DND-41 (cell line): ENCODE results near the gene TBC1D1.

ENCODE experiments used
- ATAC-seq: fragments of 200-7000 bp; cut with Tn5 transposase; 3 replicates; pipeline ENCODE4 v1.9.1; 2021; ENCODE audit warnings: low read depth; ENCODE audit not compliant: insufficient read depth
- DNase-seq: peaks from one replicate; pipeline ENCODE4 v3.0.0-alpha.2; 2020
- H2AFZ ChIP-seq: 2 replicates; pipeline ENCODE4 v1.6.0; 2012; ENCODE audit warnings: low read depth, low read length
- H3K27ac ChIP-seq: 2 replicates; pipeline ENCODE4 v1.5.1; 2012; ENCODE audit warnings: low read length, inconsistent platforms
- H3K27me3 ChIP-seq: fragments of 200-600 bp; sonication (generic); 2 replicates; pipeline ENCODE4 v1.6.0; 2012; ENCODE audit warnings: low read length, mild to moderate bottlenecking, inconsistent platforms; ENCODE audit not compliant: insufficient read depth, poor library complexity
- H3K36me3 ChIP-seq: 2 replicates; pipeline ENCODE4 v1.5.1; 2012; ENCODE audit warnings: low read length, inconsistent platforms; ENCODE audit not compliant: insufficient read depth
- H3K4me1 ChIP-seq: 2 replicates; pipeline ENCODE4 v1.5.1; 2012; ENCODE audit warnings: mild to moderate bottlenecking, low read length; ENCODE audit not compliant: insufficient read depth
- H3K4me2 ChIP-seq: 2 replicates; pipeline ENCODE4 v1.6.0; 2012; ENCODE audit warnings: mild to moderate bottlenecking, moderate library complexity, low read length, inconsistent platforms; ENCODE audit not compliant: insufficient read depth
- H3K4me3 ChIP-seq, 2 experiments: fragments of 200-600 bp in 1 of 2; shearing (Covaris generic) in 1 of 2; 2 replicates each; pipeline ENCODE4 v1.5.1; 2012 to 2016; ENCODE audit warnings: inconsistent platforms in 2 of 2, low read length in 2 of 2, mild to moderate bottlenecking in 2 of 2, low read depth in 1 of 2, moderate library complexity in 1 of 2
- H3K79me2 ChIP-seq: 2 replicates; pipeline ENCODE4 v1.6.0; 2012; ENCODE audit warnings: low read length, inconsistent platforms; ENCODE audit not compliant: insufficient read depth
- H3K9ac ChIP-seq: 2 replicates; pipeline ENCODE4 v1.6.0; 2012; ENCODE audit warnings: low read depth, mild to moderate bottlenecking, inconsistent platforms, low read length, moderate library complexity
- H3K9me3 ChIP-seq: 2 replicates; pipeline ENCODE4 v1.5.1; 2012; ENCODE audit warnings: low read length, moderate library complexity, mild to moderate bottlenecking, inconsistent platforms; ENCODE audit not compliant: insufficient read depth, severe bottlenecking
- H4K20me1 ChIP-seq: 2 replicates; pipeline ENCODE4 v1.6.0; 2012; ENCODE audit warnings: low read length; ENCODE audit not compliant: insufficient read depth
- EZH2 ChIP-seq: IDR thresholded peaks from 3 replicates; pipeline ENCODE4 v1.6.1; 2012; ENCODE audit warnings: borderline replicate concordance, low read depth, mild to moderate bottlenecking, moderate library complexity, low read length, inconsistent platforms; ENCODE audit not compliant: severe bottlenecking
- TF ChIP-seq, protein P1 (sequence below): IDR thresholded peaks from 2 replicates; pipeline ENCODE4 v1.5.1; 2012; ENCODE audit warnings: borderline replicate concordance, low read length, moderate library complexity, mild to moderate bottlenecking; ENCODE audit not compliant: poor library complexity, severe bottlenecking; ENCODE audit errors: extremely low read depth

Gene TBC1D1

DNA sequence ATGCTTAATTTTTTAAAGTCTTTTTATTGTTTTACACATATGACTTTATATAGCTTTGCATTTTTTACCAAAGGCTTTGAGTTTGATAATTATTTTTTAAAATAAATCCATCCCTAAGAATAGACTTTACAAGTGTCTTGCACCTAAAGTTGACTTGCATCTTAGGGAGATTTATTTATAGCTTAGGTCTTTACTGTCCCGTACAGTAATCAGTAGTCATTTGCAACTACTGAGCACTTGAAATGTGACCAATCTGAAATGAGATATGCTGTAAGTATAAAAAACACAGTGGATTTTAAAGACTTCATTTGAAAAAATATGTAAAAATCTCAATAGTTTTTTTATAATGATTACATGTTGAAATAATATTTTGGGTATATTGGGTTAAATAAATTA, 19.2 kb downstream of the TBC1D1 start:
- Histone ChIP-seq H2AFZ (no peak overlapping the region), H3K27me3 (no peaks in the 10 kb centered on the region)

DNA sequence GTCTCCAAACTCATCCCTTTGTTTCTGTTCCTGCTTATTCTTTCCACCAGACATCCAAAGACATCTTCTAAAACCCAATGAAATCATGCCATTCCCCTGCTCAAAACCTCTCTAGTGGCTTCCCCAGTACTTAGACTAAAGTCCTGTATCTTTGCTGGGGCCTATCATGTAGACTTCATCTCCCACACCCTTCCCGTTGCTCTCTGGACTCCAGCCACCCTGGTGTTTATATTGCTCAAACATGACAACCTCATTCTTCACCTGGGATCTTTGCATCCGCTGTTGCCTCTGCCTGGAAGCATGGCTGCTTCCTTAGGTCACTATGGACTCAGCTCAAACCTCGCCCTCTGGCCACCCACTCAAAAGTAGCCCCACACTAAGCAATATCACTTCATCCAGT, 23.7 kb downstream of the TBC1D1 start:
- no peak overlapping the region for H2AFZ ChIP-seq
- DNase-seq, result no peak
- H3K27ac ChIP-seq, result no peak overlapping the region
- no peaks in the 10 kb centered on the region for H3K36me3 ChIP-seq
- H3K4me2 ChIP-seq, result no peak overlapping the region
- no peak overlapping the region for H3K9ac ChIP-seq
- peaks cover 8% of the 10 kb centered on the region; the same call in 1 of the 2 replicates for H3K79me2 ChIP-seq
- H4K20me1 ChIP-seq, result peaks cover 4% of the 10 kb centered on the region; the same call in 1 of the 2 replicates
- no peaks in the 10 kb centered on the region for H3K4me1 ChIP-seq
- no peaks in the 10 kb centered on the region for H3K9me3 ChIP-seq
- TF ChIP-seq, protein P1, sequence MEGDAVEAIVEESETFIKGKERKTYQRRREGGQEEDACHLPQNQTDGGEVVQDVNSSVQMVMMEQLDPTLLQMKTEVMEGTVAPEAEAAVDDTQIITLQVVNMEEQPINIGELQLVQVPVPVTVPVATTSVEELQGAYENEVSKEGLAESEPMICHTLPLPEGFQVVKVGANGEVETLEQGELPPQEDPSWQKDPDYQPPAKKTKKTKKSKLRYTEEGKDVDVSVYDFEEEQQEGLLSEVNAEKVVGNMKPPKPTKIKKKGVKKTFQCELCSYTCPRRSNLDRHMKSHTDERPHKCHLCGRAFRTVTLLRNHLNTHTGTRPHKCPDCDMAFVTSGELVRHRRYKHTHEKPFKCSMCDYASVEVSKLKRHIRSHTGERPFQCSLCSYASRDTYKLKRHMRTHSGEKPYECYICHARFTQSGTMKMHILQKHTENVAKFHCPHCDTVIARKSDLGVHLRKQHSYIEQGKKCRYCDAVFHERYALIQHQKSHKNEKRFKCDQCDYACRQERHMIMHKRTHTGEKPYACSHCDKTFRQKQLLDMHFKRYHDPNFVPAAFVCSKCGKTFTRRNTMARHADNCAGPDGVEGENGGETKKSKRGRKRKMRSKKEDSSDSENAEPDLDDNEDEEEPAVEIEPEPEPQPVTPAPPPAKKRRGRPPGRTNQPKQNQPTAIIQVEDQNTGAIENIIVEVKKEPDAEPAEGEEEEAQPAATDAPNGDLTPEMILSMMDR, result no peak
- no peak for TF ChIP-seq EZH2
- H3K27me3 ChIP-seq, result no peaks in the 10 kb centered on the region
- no peak overlapping the region for H3K4me3 ChIP-seq
- no peak for ATAC-seq

More for the DNA sequence above, 19.2 kb downstream of the TBC1D1 start:
- H4K20me1 ChIP-seq, result peaks cover 4% of the 10 kb centered on the region; the same call in 1 of the 2 replicates
- H3K9me3 ChIP-seq, result no peaks in the 10 kb centered on the region
- H3K36me3 ChIP-seq, result no peaks in the 10 kb centered on the region
- H3K4me1 ChIP-seq, result no peaks in the 10 kb centered on the region
- TF ChIP-seq EZH2, result no peak
- TF ChIP-seq, protein P1, result no peak
- no peak overlapping the region for H3K27ac ChIP-seq
- H3K79me2 ChIP-seq, result peaks cover 8% of the 10 kb centered on the region; the same call in 1 of the 2 replicates
- ATAC-seq, result no peak
- no peak for DNase-seq
- H3K4me2 ChIP-seq, result no peak overlapping the region
- H3K9ac ChIP-seq, result no peak overlapping the region
- H3K4me3 ChIP-seq, result no peak overlapping the region

DNA sequence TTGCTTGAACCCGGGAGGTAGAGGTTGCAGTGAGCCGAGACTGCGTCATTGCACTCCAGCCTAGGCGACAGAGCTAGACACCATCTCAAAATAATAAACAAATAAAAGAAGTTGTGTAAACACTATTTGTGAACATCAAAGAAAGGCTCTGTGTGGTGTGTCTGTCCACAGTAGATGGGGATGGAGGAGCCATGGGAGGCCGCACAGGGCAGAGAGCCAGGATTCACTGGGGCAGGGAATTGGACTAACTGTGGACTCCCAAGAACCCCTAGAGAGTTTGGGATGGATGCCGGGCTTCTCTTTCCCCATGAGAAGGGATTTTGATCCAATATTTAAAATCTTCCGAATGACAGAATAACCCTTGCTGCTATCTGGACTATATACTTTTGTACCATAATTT, 26.5 kb downstream of the TBC1D1 start:
- H2AFZ ChIP-seq, result no peak overlapping the region
- H4K20me1 ChIP-seq, result 0 out of 2 replicates have a peak, but pooled peaks cover 2% of the 10 kb centered on the region
- H3K36me3 ChIP-seq, result 0 out of 2 replicates have a peak, but pooled peaks cover 3% of the 10 kb centered on the region
- DNase-seq (no peak), ATAC-seq (no peak)
- no peaks in the 10 kb centered on the region for H3K9me3 ChIP-seq
- no peak overlapping the region for H3K27ac ChIP-seq
- no peaks in the 10 kb centered on the region for H3K27me3 ChIP-seq
- TF ChIP-seq EZH2, result no peak
- TF ChIP-seq, protein P1, result no peak
- H3K9ac ChIP-seq, result no peak overlapping the region
- H3K4me3 ChIP-seq, result no peak overlapping the region
- H3K4me1 ChIP-seq, result no peaks in the 10 kb centered on the region
- peaks cover 4% of the 10 kb centered on the region; the same call in 1 of the 2 replicates for H3K79me2 ChIP-seq
- no peak overlapping the region for H3K4me2 ChIP-seq
